ENCODE measurements around the gene TMEM225B. TPM values are rescaled to one million over a fixed set of nuclear protein-coding genes. Genes with fewer than 3 reads are reported as not detected.

TMEM225B gene
- total and polyA plus RNA-seq, 5 experiments from 2014 or later = 2.3 to 3.4 (median 2.7) TPM

GRCh38 chr7:99616359-99617191 is 18.5 kb downstream of the TMEM225B start, which contains the start of gene ZSCAN25:
Gene ZSCAN25, plus strand, starts transcription at chr7:99616946. Its CDS starts 2,661 bp downstream, at chr7:99619607.
- Mint-ChIP-seq H3K27me3 (no peaks in the 10 kb centered on the region), H3K27ac (peak within 1 kb of the TSS; percentile 92 to 99 (median 98)), H3K4me1 (peaks cover 18 to 52% (median 47%) of the 10 kb centered on the region in 4 donors), H3K9me3 (no peaks in the 10 kb centered on the region), H3K4me3 (peak within 1 kb of the TSS; percentile 95 to 99 (median 96)), H3K36me3 (peaks cover 0 to 35% (median 22%) of the 10 kb centered on the region in 3 donors)
- peak; percentile 70 to 93 (median 83) for DNase-seq
- ATAC-seq = peak; percentile 96
- POLR2A ChIA-PET = interaction anchor here (0.6 to 3.8 kb wide), 16 partner anchors 8 to 431 kb away, joined by 3 to 54 read pairs (median 4); partner anchors contain the start of genes BUD31, PDAP1, TRIM4 and ZKSCAN1

- Mint-ChIP-seq H3K9me3 (no peaks in the 10 kb centered on the region), H3K27ac (peak overlapping the region; percentile 92 to 99 (median 98)), H3K4me3 (peak overlapping the region; percentile 95 to 99 (median 96)), H3K27me3 (no peaks in the 10 kb centered on the region), H3K36me3 (peaks cover 0 to 42% (median 22%) of the 10 kb centered on the region in 3 donors), H3K4me1 (peaks cover 18 to 52% (median 49%) of the 10 kb centered on the region in 4 donors)
- ATAC-seq (no peak), DNase-seq (no peak)
- POLR2A ChIA-PET = interaction anchor here (0.6 to 3.8 kb wide), 12 partner anchors 10 to 571 kb away, joined by 3 to 54 read pairs (median 4); partner anchors contain the start of genes BUD31, PDAP1, TRIM4 and ZKSCAN1
Observed at GRCh38 chr7:99617192-99617781, 19.2 kb downstream of the TMEM225B start.

GRCh38 chr7:99618726-99619125 is 20.7 kb downstream of the TMEM225B start:
- Mint-ChIP-seq H3K4me3 (peak overlapping the region; percentile 31 to 99 (median 96)), H3K27me3 (no peaks in the 10 kb centered on the region), H3K4me1 (peaks cover 26 to 63% (median 62%) of the 10 kb centered on the region in 4 donors), H3K36me3 (peaks cover 0 to 56% (median 27%) of the 10 kb centered on the region in 3 donors), H3K9me3 (no peaks in the 10 kb centered on the region), H3K27ac (peak overlapping the region in 8 of 10 donors; percentile 92 to 99 (median 98))
- POLR2A ChIA-PET = interaction anchor here (0.5 kb wide), 1 partner anchor 152 kb away, joined by 3 read pairs; no protein-coding TSS in a partner anchor
- DNase-seq (no peak), ATAC-seq (no peak)

- Mint-ChIP-seq H3K4me1 (peaks cover 36 to 72% (median 69%) of the 10 kb centered on the region in 4 donors), H3K27me3 (no peaks in the 10 kb centered on the region), H3K9me3 (no peaks in the 10 kb centered on the region), H3K27ac (peak overlapping the region in 9 of 10 donors; percentile 5 to 98 (median 88)), H3K4me3 (peak overlapping the region in 3 of 10 donors; percentile 2 to 98 (median 35)), H3K36me3 (peaks cover 0 to 61% (median 30%) of the 10 kb centered on the region in 3 donors)
- no peak for DNase-seq
- POLR2A ChIA-PET = interaction anchor here (0.5 kb wide), 1 partner anchor 153 kb away, joined by 3 read pairs; no protein-coding TSS in a partner anchor
- ATAC-seq = no peak
Observed at GRCh38 chr7:99619571-99620130, 21.6 kb downstream of the TMEM225B start.

- H3K4me3 Mint-ChIP-seq = peak overlapping the region in 1 of 10 donors; percentile 52
- ATAC-seq (no peak), DNase-seq (no peak)
- H3K27ac Mint-ChIP-seq = peak overlapping the region; percentile 51 to 100 (median 95)
- no peaks in the 10 kb centered on the region for H3K9me3 Mint-ChIP-seq
- H3K4me1 Mint-ChIP-seq = peaks cover 43 to 83% (median 75%) of the 10 kb centered on the region in 4 donors
- H3K27me3 Mint-ChIP-seq = no peaks in the 10 kb centered on the region
- H3K36me3 Mint-ChIP-seq = peaks cover 0 to 70% (median 42%) of the 10 kb centered on the region in 3 donors
- POLR2A ChIA-PET = interaction anchor here (0.6 to 1.2 kb wide), 4 partner anchors 27 to 310 kb away, joined by 3 to 4 read pairs (median 3); partner anchors contain the start of genes ZKSCAN5 and ZNF655
Observed at GRCh38 chr7:99621271-99621670, 23.2 kb downstream of the TMEM225B start.

- no peak for DNase-seq
- H3K4me3 Mint-ChIP-seq = peak overlapping the region in 4 of 10 donors; percentile 7 to 94 (median 68)
Observed at GRCh38 chr7:99622596-99622995, 24.5 kb downstream of the TMEM225B start.

GRCh38 chr7:99623091-99623693 is 25.1 kb downstream of the TMEM225B start:
- POLR2A ChIA-PET = interaction anchor here (0.6 to 1.7 kb wide), 3 partner anchors 65 to 1521 kb away, joined by 3 to 46 read pairs (median 9); partner anchors contain the start of genes BUD31, PDAP1 and ZNF655
- no peaks in the 10 kb centered on the region for H3K27me3 Mint-ChIP-seq
- ATAC-seq (no peak), DNase-seq (peak in 2 of 10 donors; percentile 30 to 44)
- H3K4me1 Mint-ChIP-seq = peaks cover 37 to 72% (median 64%) of the 10 kb centered on the region in 4 donors
- peaks cover 0 to 85% (median 46%) of the 10 kb centered on the region in 3 donors for H3K36me3 Mint-ChIP-seq
- no peaks in the 10 kb centered on the region for H3K9me3 Mint-ChIP-seq
- peak overlapping the region; percentile 93 to 100 (median 99) for H3K27ac Mint-ChIP-seq
- peak overlapping the region; percentile 84 to 98 (median 90) for H3K4me3 Mint-ChIP-seq

More at GRCh38 chr7:99622596-99622995, 24.5 kb downstream of the TMEM225B start:
- Mint-ChIP-seq H3K36me3 (peaks cover 0 to 80% (median 46%) of the 10 kb centered on the region in 3 donors), H3K27me3 (no peaks in the 10 kb centered on the region), H3K4me1 (peaks cover 41 to 78% (median 69%) of the 10 kb centered on the region in 4 donors), H3K9me3 (no peaks in the 10 kb centered on the region), H3K27ac (peak overlapping the region; percentile 93 to 100 (median 99))
- POLR2A ChIA-PET = interaction anchor here (0.6 to 1.0 kb wide), 2 partner anchors 296 to 1522 kb away, joined by 3 read pairs; no protein-coding TSS in a partner anchor
- no peak for ATAC-seq

GRCh38 chr7:99623702-99624447 is 25.8 kb downstream of the TMEM225B start:
- peak in 8 of 10 donors; percentile 19 to 67 (median 50) for DNase-seq
- peak; percentile 26 for ATAC-seq
- Mint-ChIP-seq H3K4me1 (peaks cover 36 to 66% (median 62%) of the 10 kb centered on the region in 4 donors), H3K27ac (peak overlapping the region; percentile 93 to 100 (median 99)), H3K27me3 (no peaks in the 10 kb centered on the region), H3K4me3 (peak overlapping the region; percentile 84 to 98 (median 90)), H3K36me3 (peaks cover 0 to 86% (median 47%) of the 10 kb centered on the region in 3 donors), H3K9me3 (no peaks in the 10 kb centered on the region)
- POLR2A ChIA-PET = interaction anchor here (0.6 to 1.7 kb wide), 14 partner anchors 8 to 1082 kb away, joined by 3 to 46 read pairs (median 5); partner anchors contain the start of genes BUD31, PDAP1, POP7 and PPP1R35

- Mint-ChIP-seq H3K36me3 (peaks cover 0 to 86% (median 42%) of the 10 kb centered on the region in 3 donors), H3K4me3 (peak overlapping the region; percentile 84 to 98 (median 90)), H3K9me3 (no peaks in the 10 kb centered on the region), H3K27me3 (no peaks in the 10 kb centered on the region), H3K27ac (peak overlapping the region; percentile 93 to 100 (median 99)), H3K4me1 (peaks cover 31 to 60% (median 57%) of the 10 kb centered on the region in 4 donors)
- peak; percentile 53 to 94 (median 86) for DNase-seq
- POLR2A ChIA-PET = interaction anchor here (0.5 to 1.7 kb wide), 15 partner anchors 8 to 1081 kb away, joined by 3 to 46 read pairs (median 4); partner anchors contain the start of genes BUD31, PDAP1, POP7 and PPP1R35
- ATAC-seq = peak; percentile 93 to 95
Observed at GRCh38 chr7:99624484-99624883, 26.4 kb downstream of the TMEM225B start.

GRCh38 chr7:99625321-99625720 is 27.3 kb downstream of the TMEM225B start:
- Mint-ChIP-seq H3K27ac (peak overlapping the region; percentile 93 to 100 (median 99)), H3K27me3 (no peaks in the 10 kb centered on the region), H3K36me3 (peaks cover 0 to 86% (median 39%) of the 10 kb centered on the region in 3 donors), H3K4me1 (peaks cover 31 to 55% (median 53%) of the 10 kb centered on the region in 4 donors), H3K4me3 (peak overlapping the region; percentile 84 to 98 (median 90)), H3K9me3 (no peaks in the 10 kb centered on the region)
- ATAC-seq (no peak), DNase-seq (no peak)
- POLR2A ChIA-PET = interaction anchor here (1.6 kb wide), 1 partner anchor 294 kb away, joined by 9 read pairs; the partner anchor contains the start of gene TRIM4

Data from naive thymus-derived CD8-positive, alpha-beta T cell (primary cell).